AG09319 (cell line): ENCODE data around the gene NUDT22.
"Not testable (repeated sequence)": the region's sequence is repeated elsewhere in the genome, so short reads cannot be mapped to it uniquely, and the experiment has no call there.

ENCODE experiments used
- DNase-seq: peaks from one replicate; pipeline ENCODE4 v3.0.0-alpha.2; 2010; ENCODE audit warnings: low read depth; ENCODE audit errors: extremely low read depth
- TF ChIP-seq, protein P1 (sequence below): IDR thresholded peaks from 2 replicates; pipeline ENCODE4 v1.5.1; 2011; ENCODE audit warnings: low read depth, mild to moderate bottlenecking, inconsistent platforms, low read length, moderate library complexity

The NUDT22 gene

DNA sequence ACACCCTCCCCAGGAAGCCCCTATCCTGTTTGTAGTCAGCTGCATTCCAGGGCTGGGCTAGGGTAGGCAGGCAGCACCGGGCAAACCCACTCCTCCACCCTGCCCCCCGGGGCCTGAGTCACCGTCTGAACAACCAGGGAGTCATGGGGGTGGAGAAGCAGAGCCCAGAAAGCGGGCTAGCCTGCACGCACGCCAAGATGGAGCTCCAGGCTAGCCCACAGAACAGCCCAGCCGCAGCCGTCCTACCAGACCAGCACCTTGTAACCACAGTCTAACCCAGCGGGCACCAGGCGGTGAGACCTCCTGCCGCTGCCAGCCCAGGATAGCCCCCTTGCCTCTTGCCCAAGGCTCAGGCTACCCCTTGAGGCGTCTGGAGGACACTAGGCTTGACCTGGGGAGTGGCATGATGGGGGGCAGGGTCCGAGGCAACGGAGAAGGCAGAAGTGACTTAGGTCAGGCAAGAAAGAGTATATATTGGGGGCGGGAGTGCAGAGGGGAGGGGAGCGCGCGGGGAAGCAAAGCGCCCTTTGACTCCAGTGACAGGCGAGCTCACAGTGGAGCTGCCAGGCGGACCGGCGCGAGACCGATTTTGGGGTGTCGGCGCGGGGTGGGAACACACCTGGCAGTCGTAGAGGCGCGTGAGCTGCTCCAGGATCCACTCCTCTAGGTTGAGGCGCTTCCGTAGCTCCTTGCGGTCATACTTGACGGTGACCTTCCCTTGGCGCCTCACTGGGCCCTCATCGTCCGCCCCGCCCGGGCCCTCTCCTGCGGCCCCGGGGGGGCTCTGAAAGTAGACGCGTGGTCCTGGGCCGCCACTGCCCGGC lies 19.9 kb downstream of the NUDT22 start:
- peak; percentile 49 for DNase-seq
- TF ChIP-seq, protein P1, sequence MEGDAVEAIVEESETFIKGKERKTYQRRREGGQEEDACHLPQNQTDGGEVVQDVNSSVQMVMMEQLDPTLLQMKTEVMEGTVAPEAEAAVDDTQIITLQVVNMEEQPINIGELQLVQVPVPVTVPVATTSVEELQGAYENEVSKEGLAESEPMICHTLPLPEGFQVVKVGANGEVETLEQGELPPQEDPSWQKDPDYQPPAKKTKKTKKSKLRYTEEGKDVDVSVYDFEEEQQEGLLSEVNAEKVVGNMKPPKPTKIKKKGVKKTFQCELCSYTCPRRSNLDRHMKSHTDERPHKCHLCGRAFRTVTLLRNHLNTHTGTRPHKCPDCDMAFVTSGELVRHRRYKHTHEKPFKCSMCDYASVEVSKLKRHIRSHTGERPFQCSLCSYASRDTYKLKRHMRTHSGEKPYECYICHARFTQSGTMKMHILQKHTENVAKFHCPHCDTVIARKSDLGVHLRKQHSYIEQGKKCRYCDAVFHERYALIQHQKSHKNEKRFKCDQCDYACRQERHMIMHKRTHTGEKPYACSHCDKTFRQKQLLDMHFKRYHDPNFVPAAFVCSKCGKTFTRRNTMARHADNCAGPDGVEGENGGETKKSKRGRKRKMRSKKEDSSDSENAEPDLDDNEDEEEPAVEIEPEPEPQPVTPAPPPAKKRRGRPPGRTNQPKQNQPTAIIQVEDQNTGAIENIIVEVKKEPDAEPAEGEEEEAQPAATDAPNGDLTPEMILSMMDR = no peak

DNA sequence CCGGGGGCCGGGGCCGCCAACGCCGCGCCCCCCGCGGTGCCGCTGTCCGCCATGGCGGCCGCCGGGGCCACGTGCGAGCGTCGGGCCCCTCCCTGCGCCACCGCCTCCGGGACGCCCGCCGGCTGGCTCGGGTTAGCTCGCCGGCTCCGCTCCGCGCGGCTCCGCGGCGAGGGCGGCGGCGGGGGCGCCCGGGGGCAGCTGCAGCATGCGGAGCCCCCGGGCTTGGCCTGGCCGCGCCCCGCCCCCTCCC lies 20.5 kb downstream of the NUDT22 start:
- DNase-seq = not testable (repeated sequence)

DNA sequence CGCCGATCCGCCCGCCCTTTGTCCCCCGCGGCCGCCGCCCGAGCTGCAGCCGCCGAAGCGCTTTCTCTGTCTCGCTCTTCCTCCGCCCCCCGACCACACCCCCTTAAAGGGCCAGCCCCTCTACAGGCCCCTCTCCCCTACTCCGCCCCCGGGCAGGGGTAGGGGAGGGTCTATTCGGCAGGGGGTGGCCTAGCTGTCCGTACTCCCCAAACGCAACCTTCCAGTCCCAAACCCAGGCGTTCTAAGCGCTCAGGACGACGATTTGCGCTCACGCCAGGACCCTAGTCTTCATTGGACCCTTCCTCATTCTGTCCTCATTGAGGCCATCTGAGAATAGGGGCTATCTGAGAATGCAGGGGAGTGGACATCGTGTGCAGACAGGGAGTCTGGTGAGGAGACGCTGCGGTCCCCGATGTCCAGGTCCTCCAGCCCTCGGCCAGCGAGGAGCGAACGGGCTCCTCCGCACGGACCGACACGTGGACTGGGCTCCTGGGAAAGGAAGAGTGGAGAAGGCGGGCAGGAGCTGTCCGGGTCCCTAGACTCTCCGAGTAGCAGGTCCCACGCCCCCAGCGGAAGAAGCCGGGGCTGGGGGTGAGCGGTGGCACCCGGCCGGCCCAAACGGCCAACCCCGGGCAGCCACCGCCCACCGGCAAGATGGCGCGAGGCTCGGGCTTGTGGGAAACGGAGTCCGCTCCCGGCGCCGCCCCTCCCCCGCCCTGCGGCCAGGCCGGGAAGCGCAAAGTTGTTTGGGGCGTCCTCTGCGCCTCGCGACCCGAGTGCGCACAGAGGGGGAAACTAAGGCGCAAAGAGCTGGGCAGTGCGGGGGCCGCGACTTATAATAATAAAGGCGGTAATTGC lies 21.0 kb downstream of the NUDT22 start, which contains the start of gene PPP1R14B:
PPP1R14B (minus strand) TSS at position 73 of the 858 bp plus-strand sequence. CDS start 270 bp downstream, outside the sequence.
- TF ChIP-seq, protein P1 = no peak; the same call in 1 of the 2 replicates
- DNase-seq = peak; percentile 44

DNA sequence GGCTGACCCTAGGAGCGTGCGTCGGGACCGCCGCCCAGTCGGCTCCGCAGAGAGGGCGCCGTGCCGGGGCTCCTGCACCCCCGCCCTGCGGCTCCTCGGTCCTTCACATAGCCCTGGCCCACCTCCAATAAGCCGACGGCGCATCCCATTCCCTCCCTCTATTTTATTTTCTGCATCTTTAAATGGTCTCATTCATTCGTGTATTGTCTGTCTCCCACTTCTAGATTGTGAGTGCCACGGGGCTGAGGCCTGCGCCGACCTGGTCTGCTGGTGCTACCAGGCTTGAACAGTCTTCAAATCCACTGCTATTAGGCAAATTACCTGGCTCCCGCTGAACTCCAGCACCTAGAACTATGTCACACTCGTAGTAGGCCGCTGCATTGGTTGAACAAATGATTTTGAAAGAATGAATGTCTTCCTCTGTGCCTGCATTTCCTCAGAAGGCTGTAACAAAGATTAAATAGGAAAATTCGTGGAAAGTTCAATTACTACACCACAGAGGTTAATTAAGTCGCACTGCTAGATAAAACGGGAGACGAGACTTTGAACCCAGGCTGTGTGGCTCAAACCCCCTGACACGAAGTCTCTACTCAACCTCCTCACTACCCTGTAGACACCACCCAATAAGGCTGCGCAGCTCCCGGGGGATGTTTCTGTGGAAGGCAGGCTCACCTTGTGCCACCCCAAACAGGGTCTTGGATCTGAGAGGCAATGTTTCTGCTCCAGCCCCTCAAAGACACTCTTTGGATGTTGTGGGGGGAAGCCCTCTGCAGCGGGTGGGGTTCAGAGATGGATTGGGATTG lies 21.9 kb downstream of the NUDT22 start:
- TF ChIP-seq, protein P1 = no peak
- no peak for DNase-seq

DNA sequence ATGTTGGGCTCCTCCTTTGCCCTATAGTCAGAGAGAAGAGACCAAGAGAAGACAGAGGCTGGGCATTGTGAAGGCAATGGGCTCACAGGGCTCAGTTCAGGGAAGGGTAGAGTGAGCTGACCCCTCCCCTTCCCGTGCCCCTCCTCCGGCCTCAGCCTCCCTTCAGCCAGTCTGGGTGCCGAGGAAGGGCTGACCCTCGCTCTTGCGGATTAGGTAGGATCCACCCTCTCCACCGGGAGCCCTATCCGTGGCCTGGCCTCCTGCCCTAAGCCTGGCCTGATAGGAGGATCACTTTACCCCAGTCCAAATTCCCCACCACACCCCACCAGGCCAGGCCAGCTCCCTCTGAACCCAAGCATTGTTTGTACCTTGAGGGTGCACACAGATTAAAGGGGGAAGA lies 22.5 kb downstream of the NUDT22 start:
- TF ChIP-seq, protein P1 = no peak
- DNase-seq = no peak

DNA sequence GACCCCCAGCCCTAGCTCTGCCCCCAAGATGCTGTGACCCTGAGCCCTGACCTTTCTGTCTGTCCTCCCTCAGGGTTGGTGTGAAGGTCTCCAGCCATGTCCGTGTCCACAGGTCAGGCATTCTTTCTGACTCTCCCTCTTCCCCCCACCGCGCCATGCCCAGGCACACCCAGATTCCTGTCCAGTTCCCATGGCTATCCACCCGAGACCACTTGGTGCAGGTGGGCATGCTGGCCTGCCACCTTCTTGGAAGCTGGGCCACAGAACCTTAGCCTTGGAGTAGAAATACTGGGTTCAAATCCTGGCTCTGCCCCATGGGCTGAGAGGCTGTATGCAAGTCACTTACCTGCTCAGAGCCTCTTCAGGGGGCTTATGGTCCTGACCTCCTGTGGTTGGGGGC lies 23.0 kb downstream of the NUDT22 start:
- DNase-seq = no peak

More for the DNA sequence above, 23.0 kb downstream of the NUDT22 start:
- TF ChIP-seq, protein P1 = no peak
